Effector memory CD4-positive, alpha-beta T cell (primary cell): ENCODE results near the gene JAM2.

Source experiments
- DNase-seq, 3 donors: peaks; one replicate each; pipeline ENCODE4 v3.0.0-alpha.2; 2020
- H3K27ac ChIP-seq: 2 replicates; pipeline ENCODE4 v1.7.0; 2013; ENCODE audit warnings: mild to moderate bottlenecking, low read length, moderate library complexity; ENCODE audit not compliant: insufficient read depth, poor library complexity, severe bottlenecking
- H3K27me3 ChIP-seq: replicated peaks from 2 replicates; pipeline ENCODE4 v1.7.0; 2013; ENCODE audit warnings: mild to moderate bottlenecking, low read length; ENCODE audit not compliant: insufficient read depth, control insufficient read depth, poor library complexity, severe bottlenecking
- H3K36me3 ChIP-seq: 2 replicates; pipeline ENCODE4 v1.7.0; 2013; ENCODE audit warnings: mild to moderate bottlenecking, low read length, moderate library complexity; ENCODE audit not compliant: control insufficient read depth, insufficient read depth
- H3K4me1 ChIP-seq: 2 replicates; pipeline ENCODE4 v1.7.0; 2013; ENCODE audit warnings: low read length, mild to moderate bottlenecking; ENCODE audit not compliant: control insufficient read depth, insufficient read depth, poor library complexity, severe bottlenecking
- H3K4me3 ChIP-seq: 2 replicates; pipeline ENCODE4 v1.7.0; 2013; ENCODE audit warnings: low read length, low read depth, mild to moderate bottlenecking; ENCODE audit not compliant: insufficient read depth, poor library complexity, severe bottlenecking
- H3K9me3 ChIP-seq: 2 replicates; pipeline ENCODE4 v1.7.0; 2013; ENCODE audit warnings: mild to moderate bottlenecking, low read length, moderate library complexity; ENCODE audit not compliant: control insufficient read depth

The JAM2 gene

GRCh38 chr21:25759573-25759972, 120.5 kb downstream of the JAM2 start:
- no peaks in the 10 kb centered on the region for H3K4me1 ChIP-seq
- H3K9me3 ChIP-seq = no peaks in the 10 kb centered on the region
- H3K27ac ChIP-seq = no peak overlapping the region
- H3K27me3 ChIP-seq = no peaks in the 10 kb centered on the region
- no peak for DNase-seq
- H3K4me3 ChIP-seq = no peak overlapping the region
- H3K36me3 ChIP-seq = peaks cover 60% of the 10 kb centered on the region

- H3K4me1 ChIP-seq = no peaks in the 10 kb centered on the region
- H3K27me3 ChIP-seq = no peaks in the 10 kb centered on the region
- H3K36me3 ChIP-seq = peaks cover 63% of the 10 kb centered on the region
- H3K27ac ChIP-seq = no peak overlapping the region
- no peak for DNase-seq
- no peak overlapping the region for H3K4me3 ChIP-seq
- no peaks in the 10 kb centered on the region for H3K9me3 ChIP-seq
Observed at GRCh38 chr21:25760061-25760460, 121.0 kb downstream of the JAM2 start.

DNA sequence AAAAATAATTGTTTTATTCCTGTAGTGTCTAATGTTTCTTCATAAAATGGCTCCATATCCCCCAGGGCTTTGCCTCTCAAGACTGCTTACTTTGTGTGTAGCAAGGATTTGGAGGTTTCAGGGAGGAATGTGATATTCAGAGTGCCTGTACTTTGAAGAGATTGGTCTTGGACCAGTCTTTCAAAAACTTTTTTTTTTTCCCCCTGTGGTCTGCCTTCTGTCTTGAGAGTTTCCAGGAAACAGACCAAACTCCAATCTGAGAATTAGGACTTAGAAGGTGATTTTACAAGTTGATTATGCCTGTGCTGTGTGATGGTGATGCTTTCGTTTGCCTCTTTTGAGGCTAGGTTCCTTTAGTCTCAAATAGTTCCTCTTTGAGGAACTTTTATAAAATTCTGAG, 121.6 kb downstream of the JAM2 start:
- Histone ChIP-seq H3K4me1 (no peaks in the 10 kb centered on the region), H3K27me3 (no peaks in the 10 kb centered on the region), H3K27ac (no peak overlapping the region), H3K4me3 (no peak overlapping the region), H3K9me3 (no peaks in the 10 kb centered on the region), H3K36me3 (peaks cover 67% of the 10 kb centered on the region)
- no peak for DNase-seq

GRCh38 chr21:25764065-25764464, 125.0 kb downstream of the JAM2 start:
- H3K27ac ChIP-seq = no peak overlapping the region
- peaks cover 71% of the 10 kb centered on the region for H3K36me3 ChIP-seq
- H3K27me3 ChIP-seq = no peaks in the 10 kb centered on the region
- H3K9me3 ChIP-seq = no peaks in the 10 kb centered on the region
- no peak for DNase-seq
- H3K4me3 ChIP-seq = no peak overlapping the region
- H3K4me1 ChIP-seq = no peaks in the 10 kb centered on the region
